Right atrium auricular region (tissue), 2 donors: ENCODE measurements around the gene SLC27A5. TPM values are rescaled to one million over a fixed set of nuclear protein-coding genes. Genes with fewer than 3 reads are reported as not detected.
A peak's percentile ranks its signal among the peaks of the same experiment; 100 is the strongest.

ENCODE experiments used
- DNase-seq: peaks from one replicate; pipeline ENCODE4 v3.0.0-alpha.2; 2019; ENCODE audit warnings: low spot score
- H3K27ac ChIP-seq, 2 donors: fragments of 200-600 bp; sonication (generic); 1 replicate in 1 of 2; 2 replicates in 1 of 2; pipeline ENCODE4 v1.5.1; 2016 to 2019
- H3K27me3 ChIP-seq, 2 donors: fragments of 200-600 bp; sonication (generic); one replicate each; pipeline versions ENCODE4 v1.5.1 to v1.6.0; 2017 to 2019
- H3K36me3 ChIP-seq: fragments of 200-600 bp; sonication (generic); one replicate; pipeline ENCODE4 v1.5.1; 2016
- H3K4me1 ChIP-seq, 2 donors: fragments of 200-600 bp; sonication (generic); one replicate each; pipeline versions ENCODE4 v1.5.1 to v1.6.0; 2017 to 2019
- H3K4me3 ChIP-seq, 2 donors: fragments of 200-600 bp; sonication (generic); 1 replicate in 1 of 2; 2 replicates in 1 of 2; pipeline ENCODE4 v1.5.1; 2017 to 2019; ENCODE audit warnings: mild to moderate bottlenecking in 1 of 2, moderate library complexity in 1 of 2
- H3K9me3 ChIP-seq, 2 donors: fragments of 200-600 bp; sonication (generic); one replicate each; pipeline ENCODE4 v1.5.1; 2019
- total RNA-seq, 2 donors: library from RNA; depleted of rRNA; stranded (reverse); fragments of >200 nt; gene quantifications; one replicate each; pipeline ENCODE4 v1.1.0, GENCODE V29; 2016
- TF ChIP-seq, protein P1 (sequence below), 2 donors: fragments of 200-600 bp; sonication (generic); IDR thresholded peaks; one replicate each; pipeline ENCODE4 v1.5.1; 2019; ENCODE audit warnings: antibody characterized with exemption in 2 of 2

The SLC27A5 gene
- total RNA-seq, 2 donors from 2014 or later = 1.3 to 2.9 TPM

DNA sequence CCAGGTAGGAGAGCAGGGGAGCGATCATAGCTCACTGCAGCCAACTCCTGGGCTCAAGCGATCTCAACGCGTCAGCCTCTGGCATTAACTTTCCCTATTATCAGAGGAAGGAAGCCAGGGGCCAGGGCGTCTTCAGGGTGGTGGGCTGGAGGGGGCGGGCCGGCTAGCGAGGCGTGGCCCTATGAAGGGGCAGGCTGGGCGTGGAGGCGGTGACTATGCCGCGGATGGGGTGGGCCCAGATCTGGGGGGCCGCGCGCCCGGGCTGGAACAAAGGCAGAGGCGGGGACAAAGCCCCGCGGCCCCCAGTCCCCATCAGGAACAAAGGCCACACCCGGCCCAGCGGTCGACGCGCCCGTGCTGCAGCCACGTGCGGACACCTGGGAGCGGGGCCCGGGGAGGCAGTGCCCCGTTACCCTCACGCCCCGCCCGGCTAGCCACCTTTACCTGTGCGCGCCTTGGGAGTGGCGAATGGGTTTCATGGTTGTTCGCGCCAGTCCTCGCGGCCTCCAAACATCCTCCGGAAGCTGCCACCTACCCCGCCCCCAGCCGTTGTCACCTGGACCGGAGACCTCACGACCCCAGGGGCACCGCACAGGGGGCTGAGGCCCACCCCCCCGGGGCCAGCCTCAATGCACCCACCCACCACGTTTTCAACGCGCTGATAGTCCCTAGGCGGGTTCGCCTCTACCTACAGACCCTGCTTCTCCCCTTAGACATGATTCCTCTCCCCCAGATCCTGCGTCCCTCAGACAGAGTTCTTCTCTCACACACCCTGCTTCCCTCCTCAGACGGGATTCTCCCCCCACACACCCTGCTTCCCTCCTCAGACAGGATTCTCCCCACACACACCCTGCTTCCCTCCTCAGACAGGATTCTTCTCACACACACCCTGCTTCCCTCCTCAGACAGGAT, 26.7 kb upstream of the SLC27A5 start:
- TF ChIP-seq, protein P1, sequence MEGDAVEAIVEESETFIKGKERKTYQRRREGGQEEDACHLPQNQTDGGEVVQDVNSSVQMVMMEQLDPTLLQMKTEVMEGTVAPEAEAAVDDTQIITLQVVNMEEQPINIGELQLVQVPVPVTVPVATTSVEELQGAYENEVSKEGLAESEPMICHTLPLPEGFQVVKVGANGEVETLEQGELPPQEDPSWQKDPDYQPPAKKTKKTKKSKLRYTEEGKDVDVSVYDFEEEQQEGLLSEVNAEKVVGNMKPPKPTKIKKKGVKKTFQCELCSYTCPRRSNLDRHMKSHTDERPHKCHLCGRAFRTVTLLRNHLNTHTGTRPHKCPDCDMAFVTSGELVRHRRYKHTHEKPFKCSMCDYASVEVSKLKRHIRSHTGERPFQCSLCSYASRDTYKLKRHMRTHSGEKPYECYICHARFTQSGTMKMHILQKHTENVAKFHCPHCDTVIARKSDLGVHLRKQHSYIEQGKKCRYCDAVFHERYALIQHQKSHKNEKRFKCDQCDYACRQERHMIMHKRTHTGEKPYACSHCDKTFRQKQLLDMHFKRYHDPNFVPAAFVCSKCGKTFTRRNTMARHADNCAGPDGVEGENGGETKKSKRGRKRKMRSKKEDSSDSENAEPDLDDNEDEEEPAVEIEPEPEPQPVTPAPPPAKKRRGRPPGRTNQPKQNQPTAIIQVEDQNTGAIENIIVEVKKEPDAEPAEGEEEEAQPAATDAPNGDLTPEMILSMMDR (IDR thresholded peaks at IDR 0.05) = no peak
- Histone ChIP-seq H3K27ac (peak overlapping the region in 1 of 2 donors; percentile 31), H3K4me3 (peak overlapping the region; percentile 14 to 44), H3K36me3 (no peaks in the 10 kb centered on the region), H3K4me1 (peaks cover 0 to 16% of the 10 kb centered on the region in 2 donors), H3K9me3 (no peaks in the 10 kb centered on the region), H3K27me3 (peaks cover 3 to 6% of the 10 kb centered on the region in 2 donors)
- no peak for DNase-seq

DNA sequence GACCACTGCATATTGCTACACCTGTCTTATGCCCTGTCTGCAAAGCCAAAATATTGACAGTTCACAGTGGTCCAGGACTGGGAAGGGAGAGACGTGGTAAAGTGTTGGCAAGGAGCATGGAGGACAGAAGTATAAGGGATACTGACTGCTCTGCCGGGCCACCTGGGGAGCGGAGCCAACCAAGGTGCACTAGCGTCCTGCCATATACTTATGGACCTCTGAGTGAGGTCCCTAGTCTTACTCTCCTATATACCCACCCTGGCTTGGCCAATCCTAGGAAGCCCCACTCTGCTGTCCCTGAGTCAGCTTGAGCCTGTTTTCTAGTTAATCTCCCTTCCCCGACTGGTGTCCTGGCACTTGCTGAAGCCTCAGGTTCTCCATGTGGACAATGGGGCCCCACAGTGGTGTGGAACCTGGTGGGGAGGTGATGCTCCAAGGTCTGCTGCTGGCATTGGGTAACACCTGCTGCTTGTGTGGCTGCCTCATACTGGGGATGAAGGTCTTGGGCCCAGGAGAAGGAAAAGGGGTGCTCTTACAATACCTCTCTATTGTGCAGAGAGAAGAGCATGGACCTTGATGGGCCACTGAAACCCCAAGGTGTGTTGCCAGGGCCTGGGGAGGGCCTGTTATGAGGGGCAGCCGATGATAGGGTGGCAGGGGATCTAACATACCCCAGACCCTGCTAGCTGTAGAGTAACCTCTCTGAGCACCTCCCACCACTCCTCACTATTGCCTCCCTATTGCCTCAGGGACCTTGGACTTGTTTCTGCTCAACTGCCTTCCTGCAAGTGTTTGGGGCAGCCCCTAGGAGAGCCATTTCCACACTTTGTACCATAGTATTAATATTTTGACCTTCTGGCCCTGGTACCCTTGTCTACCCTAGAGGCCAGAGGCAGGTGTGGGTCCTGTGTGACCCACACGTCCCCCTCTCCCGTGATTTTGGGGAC, 25.3 kb upstream of the SLC27A5 start:
- peaks cover 0 to 11% of the 10 kb centered on the region in 2 donors for H3K4me1 ChIP-seq
- TF ChIP-seq, protein P1 (IDR thresholded peaks at IDR 0.05) = no peak
- H3K4me3 ChIP-seq = no peak overlapping the region

DNA sequence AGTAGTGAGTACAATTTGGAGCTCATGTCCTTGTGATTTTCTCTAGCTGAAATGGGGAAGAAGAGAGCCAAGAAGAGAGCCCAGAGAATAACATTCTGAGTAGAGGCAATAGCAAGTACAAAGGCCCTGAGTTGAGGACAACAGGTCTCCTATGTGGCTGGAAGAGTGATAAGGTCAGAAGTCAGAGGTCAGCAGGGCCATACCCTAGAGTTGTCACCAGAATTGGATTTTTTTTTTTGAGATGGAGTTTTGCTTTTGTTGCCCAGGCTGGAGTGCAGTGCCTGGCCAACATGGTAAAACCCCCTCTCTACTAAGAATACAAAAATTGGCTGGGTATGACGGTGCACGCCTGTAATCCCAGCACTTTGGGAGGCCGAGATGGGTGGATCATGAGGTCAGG, 24.1 kb upstream of the SLC27A5 start:
- H3K27ac ChIP-seq = no peak overlapping the region
- no peaks in the 10 kb centered on the region for H3K36me3 ChIP-seq
- DNase-seq = no peak
- H3K4me1 ChIP-seq = peaks cover 0 to 11% of the 10 kb centered on the region in 2 donors
- no peak overlapping the region for H3K4me3 ChIP-seq
- peaks cover 3 to 6% of the 10 kb centered on the region in 2 donors for H3K27me3 ChIP-seq
- H3K9me3 ChIP-seq = no peaks in the 10 kb centered on the region
- TF ChIP-seq, protein P1 (IDR thresholded peaks at IDR 0.05) = no peak

More for the DNA sequence above, 25.3 kb upstream of the SLC27A5 start:
- Histone ChIP-seq H3K27ac (no peak overlapping the region), H3K9me3 (no peaks in the 10 kb centered on the region), H3K36me3 (no peaks in the 10 kb centered on the region), H3K27me3 (peaks cover 3 to 6% of the 10 kb centered on the region in 2 donors)
- DNase-seq = no peak

DNA sequence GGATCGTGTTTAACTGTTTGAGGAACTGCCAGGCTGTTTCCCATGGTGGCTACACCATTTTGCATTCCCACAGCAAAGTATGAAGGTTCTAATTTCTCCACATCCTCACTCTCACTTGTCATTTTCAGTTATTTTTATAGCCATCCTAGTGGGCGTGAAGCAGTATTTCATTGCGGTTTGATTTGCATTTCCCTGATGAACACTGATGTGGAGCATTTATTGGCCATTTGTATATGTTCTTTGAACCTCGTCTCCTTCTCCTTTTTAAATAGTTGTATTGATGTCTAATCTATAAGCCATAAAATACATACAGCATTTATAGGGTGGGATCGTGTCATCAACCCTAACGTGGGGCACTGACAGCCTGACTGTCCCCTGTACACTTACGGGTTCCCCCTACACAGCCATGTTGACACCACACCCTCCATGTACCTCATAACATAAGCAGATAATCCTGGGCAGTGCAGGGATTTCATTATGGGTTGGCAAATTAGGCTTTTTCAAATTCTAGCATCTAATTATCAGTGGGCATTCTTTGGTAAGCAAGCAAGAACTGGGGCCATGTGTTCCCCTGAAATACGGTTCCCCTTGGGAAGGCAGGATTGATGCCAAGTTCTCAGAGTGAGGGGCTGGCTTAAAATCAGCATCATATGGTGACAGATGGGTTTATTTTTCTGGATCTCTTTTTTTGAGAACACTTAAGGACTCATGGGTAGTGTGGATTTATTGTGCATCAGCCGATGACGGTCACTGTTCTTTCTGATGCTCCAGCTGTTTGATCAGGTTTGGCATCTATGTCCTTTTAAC, 19.4 kb upstream of the SLC27A5 start:
- TF ChIP-seq, protein P1 (IDR thresholded peaks at IDR 0.05) = no peak
- Histone ChIP-seq H3K4me1 (no peaks in the 10 kb centered on the region), H3K36me3 (no peaks in the 10 kb centered on the region), H3K4me3 (no peak overlapping the region), H3K27ac (no peak overlapping the region), H3K9me3 (no peaks in the 10 kb centered on the region), H3K27me3 (no peaks in the 10 kb centered on the region)
- no peak for DNase-seq

DNA sequence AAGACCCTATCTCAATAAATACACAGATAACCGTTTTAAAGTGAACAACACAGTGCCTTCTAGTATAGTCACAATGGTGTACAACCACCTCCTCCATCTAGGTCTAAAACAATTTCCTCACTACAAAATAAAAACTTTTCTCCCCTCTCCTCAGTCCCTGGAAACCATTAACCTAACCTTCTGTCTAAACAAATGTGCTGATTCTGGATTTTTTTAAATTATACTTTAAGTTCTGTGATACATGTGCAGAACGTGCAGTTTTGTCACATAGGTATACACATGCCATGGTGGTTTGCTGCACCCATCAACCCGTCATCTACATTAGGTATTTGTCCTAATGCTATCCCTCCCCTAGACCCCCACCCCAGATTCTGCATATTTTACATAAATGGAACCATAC, 17.6 kb upstream of the SLC27A5 start:
- Histone ChIP-seq H3K27ac (no peak overlapping the region), H3K4me1 (no peaks in the 10 kb centered on the region), H3K27me3 (no peaks in the 10 kb centered on the region), H3K4me3 (no peak overlapping the region), H3K36me3 (no peaks in the 10 kb centered on the region), H3K9me3 (no peaks in the 10 kb centered on the region)
- TF ChIP-seq, protein P1 (IDR thresholded peaks at IDR 0.05) = no peak
- DNase-seq = no peak
